HG03565 (cell line): ENCODE results near the gene MAFF.

Experiments used
- ATAC-seq: cut with Tn5 transposase; IDR thresholded peaks from one replicate; pipeline ENCODE4 v1.9.1; 2021; ENCODE audit warnings: mild to moderate bottlenecking, moderate library complexity; ENCODE audit not compliant: unreplicated experiment

Gene MAFF

DNA sequence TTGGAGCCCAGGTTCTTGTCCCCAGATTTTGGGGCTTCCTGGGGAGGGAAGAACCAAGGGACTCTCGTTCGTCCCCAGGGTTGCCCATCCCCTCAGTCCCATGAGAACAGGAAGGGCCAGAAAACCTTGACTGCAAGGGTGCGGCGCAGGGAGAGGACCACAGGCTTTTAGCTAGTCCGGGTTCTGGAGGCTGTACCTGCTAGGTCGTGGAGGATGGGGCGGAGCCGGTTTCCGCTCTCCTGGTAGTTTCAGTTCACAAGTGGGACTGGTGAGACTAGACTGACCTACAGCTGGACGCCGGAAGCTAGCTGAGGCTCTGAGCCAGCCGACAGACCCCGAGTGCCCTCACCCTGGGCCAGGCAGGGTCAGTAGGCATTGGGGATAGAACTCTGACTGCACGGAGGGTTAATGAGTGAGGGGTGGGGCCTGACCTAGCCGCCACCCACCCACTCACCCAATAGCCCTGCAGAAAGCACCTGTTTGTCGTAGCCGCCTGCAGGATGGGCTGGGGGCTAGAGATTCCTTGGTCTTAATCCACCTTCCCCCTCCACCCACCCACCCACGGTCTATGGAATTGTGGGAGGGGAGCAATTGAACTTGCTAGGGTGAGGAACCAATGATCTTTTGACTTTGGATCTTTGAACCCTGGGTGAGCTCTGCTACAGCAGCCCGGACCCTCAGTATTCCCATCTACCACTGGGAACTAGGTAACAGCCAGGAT lies 1.5 kb downstream of the MAFF start:
- ATAC-seq = no peak

DNA sequence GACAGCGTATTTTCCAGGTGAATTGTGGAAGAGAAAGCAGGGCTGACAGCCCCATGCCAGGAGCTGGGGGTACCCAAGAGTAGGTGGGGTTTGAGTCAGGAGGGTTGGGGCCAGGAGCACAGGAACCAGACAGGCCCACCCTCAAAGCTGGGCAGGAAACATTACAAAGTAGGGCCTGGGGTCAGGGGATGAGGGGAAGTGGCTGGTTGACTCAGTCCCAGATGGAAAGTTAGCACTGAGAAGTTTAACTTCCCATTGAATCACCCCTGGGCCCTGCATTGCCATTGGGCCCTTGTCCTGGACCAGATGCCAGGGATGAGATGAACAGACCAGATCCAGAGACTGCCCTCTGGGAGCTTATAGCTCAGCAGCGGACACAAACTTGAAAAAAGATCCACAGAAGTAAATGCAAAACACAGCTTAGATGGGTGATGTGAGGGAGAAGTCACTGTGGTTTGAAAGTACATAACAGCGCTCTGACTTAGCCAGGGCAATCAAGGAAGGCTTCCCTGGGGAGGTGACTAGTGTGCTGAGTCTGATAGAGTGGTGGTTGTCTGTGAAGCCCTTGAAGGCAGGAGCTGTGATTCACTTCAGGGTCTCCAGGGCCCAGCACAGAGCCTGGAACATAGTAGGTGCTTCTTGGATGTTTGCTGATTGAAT lies 2.2 kb downstream of the MAFF start:
- no peak for ATAC-seq

DNA sequence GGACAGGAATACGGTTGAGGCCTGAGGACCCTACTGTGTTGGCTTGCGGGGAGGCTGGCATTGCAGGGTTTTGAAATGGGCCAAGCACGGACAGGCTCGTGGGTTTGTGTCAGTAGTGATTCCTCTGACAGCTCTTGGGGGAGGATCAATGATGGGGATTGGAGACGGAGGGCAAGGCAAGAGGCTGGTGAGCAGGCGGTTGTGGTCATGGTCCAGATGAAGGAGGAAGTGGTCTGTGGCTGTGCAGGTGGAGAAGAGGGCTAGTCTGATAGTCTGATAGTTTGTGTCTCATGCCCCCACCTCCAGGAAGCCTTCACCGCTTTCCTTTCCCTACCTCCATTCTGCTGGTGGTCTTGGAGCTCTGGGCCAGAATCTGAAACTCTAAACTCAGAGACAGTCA lies 3.0 kb downstream of the MAFF start:
- no peak for ATAC-seq

DNA sequence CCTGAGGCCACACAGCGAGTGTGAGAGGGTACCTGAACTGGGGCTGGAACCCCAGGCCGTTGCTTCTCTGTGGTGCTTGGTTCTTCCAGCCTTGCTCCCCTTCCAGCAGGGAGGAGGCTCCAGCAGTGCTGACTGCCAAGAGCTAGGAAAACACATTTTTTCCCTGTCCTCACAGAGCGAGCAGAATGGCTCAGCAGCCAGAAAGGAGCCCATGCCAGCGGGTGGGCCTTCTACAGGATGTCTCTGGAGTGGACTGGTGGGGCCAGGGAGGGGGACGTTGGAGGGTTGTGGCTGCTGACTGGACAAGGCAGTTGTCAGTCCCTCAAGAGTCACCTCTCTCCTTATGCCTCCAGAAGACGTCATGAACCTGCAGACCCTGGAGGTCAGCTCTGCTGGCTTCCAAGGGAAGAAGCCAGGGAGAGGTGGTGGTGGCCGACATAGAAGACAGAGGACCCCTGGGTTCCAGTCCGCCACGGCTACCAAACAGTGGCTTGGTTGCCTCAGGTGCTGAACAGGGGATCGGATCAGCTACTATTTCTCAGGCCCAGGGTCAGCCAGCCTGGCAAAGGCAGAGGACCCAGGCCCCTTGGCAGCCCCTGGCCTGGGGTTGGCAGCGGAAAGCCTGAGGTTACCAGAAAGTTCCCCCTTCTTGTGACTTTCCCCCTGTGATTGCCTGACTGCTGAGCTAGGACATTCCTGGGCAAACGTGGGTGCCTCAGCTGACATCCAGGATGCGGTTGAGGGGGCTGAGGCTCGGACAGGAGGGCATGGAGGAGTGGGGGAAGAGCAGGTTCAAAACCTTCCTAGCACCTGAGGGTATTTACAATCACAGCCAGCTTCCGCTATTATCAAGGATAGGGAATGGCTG lies 3.7 kb downstream of the MAFF start:
- ATAC-seq = no peak

DNA sequence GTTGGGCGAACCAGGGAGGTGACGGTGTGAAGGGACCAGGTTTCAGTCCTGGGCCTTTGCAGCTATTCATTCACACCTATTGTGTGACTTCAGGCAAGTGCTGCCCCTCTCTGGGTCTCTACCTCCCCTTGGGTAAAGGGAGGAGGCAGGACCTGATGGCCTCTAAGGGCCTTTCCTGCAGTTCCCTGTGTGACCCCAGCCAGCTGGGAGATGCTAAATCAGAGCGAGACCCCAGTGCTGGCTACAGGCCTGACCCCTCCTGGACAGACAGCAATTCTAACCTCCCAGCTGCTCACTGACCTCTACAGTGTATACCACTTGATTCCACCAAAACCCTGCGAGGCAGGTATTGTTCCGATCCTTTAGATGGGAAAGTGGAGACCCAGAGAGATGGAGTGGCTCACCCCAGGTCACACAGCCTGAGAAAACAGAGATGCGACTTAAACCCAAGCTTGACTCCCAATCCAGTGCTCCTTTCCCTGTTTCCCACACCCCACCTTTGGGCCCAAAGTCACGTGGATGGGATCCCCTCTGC lies 6.2 kb downstream of the MAFF start:
- no peak for ATAC-seq

DNA sequence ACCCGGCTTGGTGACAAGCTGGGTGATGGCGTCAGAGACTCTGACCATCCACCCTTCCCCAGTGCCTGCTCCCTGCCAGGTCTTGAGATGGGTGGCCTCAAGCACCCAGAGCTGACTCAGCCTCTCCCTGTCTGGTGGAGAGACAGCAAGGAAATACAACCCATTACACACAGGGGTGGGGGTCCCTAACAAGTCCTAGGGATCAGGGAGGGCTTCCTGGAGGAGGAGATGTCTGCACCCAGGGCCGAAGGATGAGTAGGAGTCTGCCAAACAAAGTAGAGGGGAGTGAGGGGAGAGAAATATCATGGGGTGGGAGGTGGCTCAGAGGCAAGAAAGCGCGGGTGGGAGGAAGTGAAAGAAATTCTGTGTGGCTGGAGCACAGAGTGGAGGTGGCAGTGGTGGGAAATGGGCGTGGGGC lies 6.8 kb downstream of the MAFF start:
- ATAC-seq = no peak

DNA sequence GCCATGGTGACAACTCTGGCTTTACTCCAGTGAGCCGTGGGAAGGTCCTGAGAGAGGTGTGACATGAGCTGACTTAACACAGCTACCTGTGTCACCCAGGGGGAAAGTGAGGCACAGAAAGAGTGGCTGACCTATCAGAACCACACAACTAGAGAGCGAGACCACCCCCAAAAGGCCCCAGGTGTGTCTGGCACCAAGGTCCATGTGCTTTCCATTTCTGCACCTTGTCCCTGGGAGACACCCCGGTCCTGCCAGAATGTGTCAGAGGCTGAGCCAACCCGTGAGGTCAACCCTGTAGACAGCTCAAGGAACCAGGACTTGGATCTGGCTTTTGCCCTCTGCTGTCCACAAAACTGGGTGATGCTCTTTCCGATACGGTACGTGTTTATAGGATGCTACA lies 9.8 kb downstream of the MAFF start:
- ATAC-seq = no peak

DNA sequence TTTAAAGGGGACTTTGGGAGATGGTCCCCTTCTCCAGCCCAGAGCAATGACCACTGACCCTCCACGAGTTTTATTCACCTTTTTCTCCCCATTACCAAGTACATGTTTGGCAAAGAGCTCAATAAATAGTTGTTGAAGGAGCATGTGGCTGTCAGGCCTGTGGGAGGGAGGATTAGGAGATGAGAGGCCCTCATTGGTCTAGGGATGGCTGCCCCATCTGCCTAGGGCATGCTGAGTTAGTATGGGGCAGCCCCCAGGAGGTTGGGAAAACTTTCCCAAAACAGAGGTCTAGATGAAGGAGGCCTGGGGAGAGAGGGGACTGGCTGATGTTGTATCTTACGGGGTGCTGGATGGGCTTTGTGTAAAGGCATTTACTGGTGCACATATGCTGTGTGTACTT lies 10.6 kb downstream of the MAFF start:
- ATAC-seq = no peak

DNA sequence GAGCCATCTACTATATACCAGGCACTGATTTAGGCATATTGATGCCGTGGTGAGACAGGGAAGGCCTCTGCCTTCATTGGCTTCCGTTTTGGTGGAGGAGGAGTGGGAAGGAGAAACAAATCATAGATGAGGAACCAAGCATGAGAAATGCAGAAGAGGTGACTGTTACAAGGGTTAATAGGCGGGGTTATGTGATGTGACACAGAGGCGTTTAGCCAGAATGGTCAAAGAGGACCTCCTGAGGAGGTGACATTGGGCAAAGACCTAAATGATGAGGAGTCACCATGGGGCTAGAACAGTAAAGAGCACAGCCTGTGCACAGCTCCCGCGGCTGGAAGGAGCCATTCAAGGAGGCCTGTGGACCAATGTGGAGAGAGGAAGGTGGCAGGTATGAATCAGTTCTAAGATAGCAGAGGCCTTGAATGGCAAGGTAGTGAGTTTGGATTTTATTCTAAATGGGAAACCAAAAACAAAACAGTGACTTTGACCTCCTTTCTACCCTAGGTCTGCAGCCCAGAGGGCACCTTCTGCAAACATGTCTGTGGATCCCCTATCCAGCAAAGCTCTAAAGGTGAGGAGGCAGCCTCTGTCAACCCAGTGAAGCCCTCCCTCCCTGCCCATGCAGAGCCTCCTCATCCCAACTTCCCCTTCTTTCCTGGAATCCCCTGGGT lies 11.7 kb downstream of the MAFF start:
- ATAC-seq = no peak

DNA sequence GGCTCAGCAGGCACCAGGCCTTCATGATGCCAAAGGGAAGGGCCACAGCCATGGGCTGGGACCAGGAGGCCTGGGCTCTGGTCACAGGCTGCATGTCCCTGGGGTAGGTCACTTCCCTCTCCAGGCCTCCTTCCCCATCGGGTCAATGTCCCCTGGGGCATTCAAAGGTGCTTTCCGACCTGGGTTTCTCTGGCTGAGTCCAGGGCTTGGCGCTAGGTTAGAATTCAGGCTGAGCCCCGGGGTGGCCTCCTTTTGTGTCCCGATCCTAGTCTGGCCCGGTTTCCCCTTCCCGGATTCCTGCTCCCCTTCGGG lies 12.2 kb downstream of the MAFF start:
- ATAC-seq = no peak

DNA sequence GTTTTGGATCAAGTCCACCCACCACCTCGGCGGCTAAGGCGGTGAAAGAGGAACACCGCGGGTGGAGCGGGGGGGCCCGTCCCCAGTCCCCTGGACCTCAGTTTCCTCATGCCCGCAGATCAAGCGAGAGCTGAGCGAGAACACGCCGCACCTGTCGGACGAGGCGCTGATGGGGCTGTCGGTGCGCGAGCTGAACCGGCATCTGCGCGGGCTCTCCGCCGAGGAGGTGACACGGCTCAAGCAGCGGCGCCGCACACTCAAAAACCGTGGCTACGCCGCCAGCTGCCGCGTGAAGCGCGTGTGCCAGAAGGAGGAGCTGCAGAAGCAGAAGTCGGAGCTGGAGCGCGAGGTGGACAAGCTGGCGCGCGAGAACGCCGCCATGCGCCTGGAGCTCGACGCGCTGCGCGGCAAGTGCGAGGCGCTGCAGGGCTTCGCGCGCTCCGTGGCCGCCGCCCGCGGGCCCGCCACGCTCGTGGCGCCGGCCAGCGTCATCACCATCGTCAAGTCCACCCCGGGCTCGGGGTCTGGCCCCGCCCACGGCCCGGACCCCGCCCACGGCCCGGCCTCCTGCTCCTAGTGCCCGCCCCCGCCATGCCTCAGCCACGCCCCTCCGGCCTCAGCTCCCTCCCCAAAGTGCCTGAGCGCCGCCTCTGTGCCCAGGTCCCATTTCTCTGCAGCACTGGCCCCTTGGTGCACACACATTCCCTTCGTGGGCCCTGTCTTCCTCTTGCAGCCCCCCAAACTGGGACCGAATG lies 12.7 kb downstream of the MAFF start:
- ATAC-seq = no peak

DNA sequence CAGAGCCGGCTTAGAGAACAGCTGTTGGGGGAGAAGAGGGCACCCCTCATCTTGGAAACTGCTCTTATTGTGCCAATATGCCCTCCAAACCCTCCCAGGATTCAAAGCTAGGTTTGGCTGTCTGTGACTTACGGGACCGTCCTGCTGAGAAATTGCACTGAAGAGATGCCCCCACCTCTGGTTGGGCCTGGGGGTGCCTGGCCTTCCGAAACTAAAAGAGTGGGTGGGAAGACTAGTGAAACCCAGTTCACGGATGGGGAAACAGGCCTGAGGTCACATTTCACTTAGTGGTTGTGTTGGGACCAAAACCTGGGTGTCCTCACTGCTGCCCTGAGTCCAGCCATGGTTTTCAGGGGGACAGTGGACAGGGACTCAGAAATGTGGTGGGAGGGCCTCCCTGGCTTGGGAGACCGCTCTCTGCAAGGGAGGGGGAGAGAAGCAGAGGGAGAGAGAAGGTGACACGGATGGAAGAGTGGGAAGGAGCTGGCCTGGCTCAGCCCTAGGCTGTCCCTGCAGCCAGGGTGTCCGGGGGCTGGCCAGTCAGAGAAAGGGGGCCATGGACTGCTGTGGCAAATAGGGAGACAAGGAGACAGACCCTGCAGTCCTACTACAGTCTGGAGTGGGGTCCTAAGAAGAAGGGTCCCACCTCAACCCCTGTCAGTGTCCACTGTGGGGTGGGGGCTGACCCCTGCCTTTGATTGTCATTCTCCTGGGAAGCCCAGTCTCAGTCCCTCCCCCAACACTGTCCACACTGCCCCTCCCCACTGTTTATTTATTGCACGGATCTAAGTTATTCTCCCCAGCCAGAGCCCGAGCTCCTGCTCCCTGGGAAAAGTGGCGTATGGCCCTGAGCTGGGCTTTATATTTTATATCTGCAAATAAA lies 13.6 kb downstream of the MAFF start:
- ATAC-seq = no peak

DNA sequence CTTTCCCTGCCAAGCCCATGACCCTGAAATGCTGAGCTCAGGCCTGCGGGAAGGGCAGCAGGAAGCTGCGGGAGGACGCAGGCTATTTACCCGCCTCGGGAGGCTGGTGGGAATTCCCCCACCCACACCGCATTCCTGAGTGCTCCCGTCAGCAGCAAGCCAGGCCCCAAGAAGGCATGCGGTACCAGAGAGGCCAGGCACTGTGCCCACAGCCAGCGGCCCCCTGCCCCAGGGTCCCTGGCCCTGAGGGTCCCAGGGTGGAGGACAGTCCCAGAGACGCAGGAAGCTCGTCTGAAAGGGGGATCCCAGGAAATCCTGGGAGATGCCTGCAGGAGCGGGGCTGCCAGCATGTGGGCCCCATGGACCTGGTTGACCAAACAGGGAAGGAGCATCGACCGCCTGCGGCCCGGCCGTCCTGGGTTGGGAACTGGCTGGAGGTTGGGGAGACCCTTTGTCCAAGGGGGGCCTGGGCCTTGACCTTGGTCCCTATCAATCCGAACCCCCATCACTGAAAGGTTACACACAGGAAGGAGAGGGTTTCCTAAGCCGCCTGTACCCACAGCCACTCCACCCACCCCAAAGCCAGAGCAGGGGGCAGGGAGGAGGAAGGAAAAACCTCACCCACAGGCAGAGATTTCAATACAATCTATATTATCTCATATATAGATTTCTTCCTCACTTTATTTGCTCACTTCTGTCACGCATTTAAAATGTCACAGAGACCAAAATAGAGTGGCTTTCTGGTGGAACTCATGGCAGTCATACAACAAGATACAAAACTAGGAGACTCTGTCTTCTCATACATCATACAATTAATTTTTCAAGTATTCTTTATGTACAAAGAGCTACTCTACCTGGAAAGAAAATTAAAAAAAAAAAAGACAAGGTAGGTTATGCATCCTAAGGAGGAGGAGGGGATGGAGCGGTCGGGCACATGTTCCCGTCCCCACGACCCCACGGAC lies 17.1 kb downstream of the MAFF start:
- no peak for ATAC-seq

DNA sequence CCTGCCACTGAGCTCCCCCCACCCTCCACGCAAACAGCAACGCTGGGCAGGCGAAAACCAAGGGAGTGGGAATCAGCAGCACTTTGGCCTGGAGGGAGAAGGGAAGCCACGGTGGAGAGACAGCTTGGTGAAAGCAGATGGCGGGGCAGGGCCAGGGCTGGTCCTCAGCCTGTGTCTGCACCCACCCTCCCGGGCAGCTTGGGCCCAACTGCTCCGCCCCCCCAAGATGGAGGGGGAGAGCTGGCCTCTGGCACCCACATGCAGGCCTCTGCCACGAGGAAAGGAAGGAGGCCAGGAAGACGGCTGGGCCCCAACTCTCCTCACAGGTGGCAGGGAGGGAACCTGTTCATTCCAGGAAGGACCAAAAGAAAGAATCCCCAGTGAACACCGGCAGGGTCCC lies 17.8 kb downstream of the MAFF start:
- no peak for ATAC-seq

DNA sequence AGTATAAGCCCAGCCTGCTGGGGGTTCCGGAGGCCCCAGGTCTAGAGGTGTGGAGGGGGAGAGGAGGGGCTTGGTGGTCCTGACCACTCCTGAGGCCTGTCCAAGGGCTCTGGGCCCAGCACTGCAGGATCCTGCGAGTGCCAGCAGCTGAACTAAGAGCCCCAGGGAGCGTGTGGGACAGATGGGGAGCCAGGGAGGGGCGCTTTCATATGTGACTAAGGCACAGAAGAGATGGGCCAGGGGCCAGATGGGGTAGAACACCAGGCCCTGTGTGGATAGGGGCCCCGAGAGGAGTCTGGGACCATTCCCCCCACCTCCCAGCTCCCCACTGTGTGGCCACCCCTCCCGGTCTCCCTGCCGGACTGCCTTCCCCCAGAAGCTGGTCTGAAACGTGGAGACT lies 18.4 kb downstream of the MAFF start:
- ATAC-seq = no peak

DNA sequence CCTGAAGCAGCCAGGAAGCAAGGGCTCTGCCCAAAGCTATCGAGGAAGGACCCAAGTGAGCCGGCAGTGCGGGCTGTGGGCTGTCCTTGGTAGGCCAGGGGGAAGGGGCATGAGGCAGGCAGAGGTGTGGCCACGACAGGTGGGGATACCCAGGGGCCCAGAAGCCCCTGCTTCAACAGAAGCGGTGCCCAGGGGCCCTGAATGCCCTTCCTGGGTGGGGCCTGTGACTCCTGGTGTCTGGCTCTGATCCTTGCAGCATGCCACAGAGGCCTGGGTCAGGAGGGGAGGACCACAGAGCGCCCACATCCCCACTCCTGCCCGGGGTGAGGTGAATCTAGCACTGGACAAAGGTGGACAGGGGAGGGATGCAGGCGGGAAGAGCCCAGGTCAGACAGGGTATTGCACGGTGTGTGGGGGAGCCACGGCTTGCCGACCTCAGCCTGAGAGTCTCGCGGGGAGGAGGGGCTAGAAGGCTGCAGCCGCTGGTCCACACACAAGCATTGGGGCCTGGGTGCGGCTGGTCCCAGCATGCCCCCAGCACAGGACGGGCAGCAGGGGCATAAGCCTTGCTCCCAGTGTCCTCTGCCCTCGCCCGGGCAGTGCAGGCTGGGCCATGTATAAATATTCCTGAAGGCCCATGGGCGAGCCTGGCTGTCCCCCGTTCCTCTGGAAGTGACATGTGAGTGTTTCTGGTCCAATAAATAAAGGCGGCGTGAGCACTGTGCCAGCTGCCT lies 19.0 kb downstream of the MAFF start:
- ATAC-seq = no peak

DNA sequence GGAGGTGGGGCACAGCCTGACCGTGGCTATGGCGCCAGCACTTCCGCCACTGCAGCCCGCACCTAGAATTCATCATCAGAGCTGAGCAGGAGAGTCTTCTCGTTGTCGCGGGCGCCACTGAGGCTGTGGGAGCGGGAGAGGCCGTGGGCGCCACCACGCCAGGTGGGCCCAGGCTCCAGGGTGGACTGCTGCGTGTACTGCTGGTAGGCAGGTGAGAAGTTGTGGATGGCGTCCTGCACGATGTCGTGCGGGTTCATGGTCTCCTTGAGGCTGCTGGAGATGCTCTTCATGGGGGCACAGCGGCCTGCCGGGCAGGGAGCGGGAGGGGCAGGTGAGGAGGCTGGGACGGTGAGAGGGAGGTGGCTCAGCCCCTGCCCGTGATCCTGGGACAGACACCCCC lies 19.6 kb downstream of the MAFF start:
- ATAC-seq = no peak
